SH-SY5Y (cell line): ENCODE results near the gene PLCH1.

Source experiments
- GATA2 ChIP-seq: IDR thresholded peaks from 2 replicates; pipeline ENCODE4 v1.6.1; 2011; ENCODE audit warnings: mild to moderate bottlenecking, low read depth, low read length
- GATA3 ChIP-seq: IDR thresholded peaks from 2 replicates; pipeline ENCODE4 v1.6.1; 2011; ENCODE audit warnings: low read depth, mild to moderate bottlenecking, low read length, moderate library complexity

Gene PLCH1

GRCh38 chr3:155367506-155367905 is 377.4 kb downstream of the PLCH1 start:
- TF ChIP-seq GATA2 (no peak), GATA3 (no peak)

- TF ChIP-seq GATA2 (no peak), GATA3 (no peak)
These were observed 379.6 kb downstream of the PLCH1 start for GRCh38 chr3:155365178-155365783.

GRCh38 chr3:155364492-155364891 is 380.4 kb downstream of the PLCH1 start:
- no peak for TF ChIP-seq GATA3
- TF ChIP-seq GATA2: no peak

- no peak for TF ChIP-seq GATA2
- no peak for TF ChIP-seq GATA3
These were observed 381.2 kb downstream of the PLCH1 start for GRCh38 chr3:155363690-155364070.

- no peak for TF ChIP-seq GATA3
- no peak for TF ChIP-seq GATA2
These were observed 381.8 kb downstream of the PLCH1 start for GRCh38 chr3:155362808-155363689.

- TF ChIP-seq GATA2 (no peak), GATA3 (no peak)
These were observed 384.6 kb downstream of the PLCH1 start for GRCh38 chr3:155360281-155360680.

- TF ChIP-seq GATA3 (no peak), GATA2 (no peak)
These were observed 388.1 kb downstream of the PLCH1 start for GRCh38 chr3:155356594-155357370.

- TF ChIP-seq GATA2 (no peak), GATA3 (no peak)
These were observed 390.2 kb downstream of the PLCH1 start for GRCh38 chr3:155354658-155355057.

- TF ChIP-seq GATA3 (no peak), GATA2 (no peak)
These were observed 391.9 kb downstream of the PLCH1 start for GRCh38 chr3:155352900-155353490.

GRCh38 chr3:155350571-155350970 is 394.3 kb downstream of the PLCH1 start:
- TF ChIP-seq GATA3 (no peak), GATA2 (no peak)

- TF ChIP-seq GATA3 (no peak), GATA2 (no peak)
These were observed 397.0 kb downstream of the PLCH1 start for GRCh38 chr3:155347901-155348300.

GRCh38 chr3:155342344-155342743 is 402.5 kb downstream of the PLCH1 start:
- TF ChIP-seq GATA2: no peak
- no peak for TF ChIP-seq GATA3

GRCh38 chr3:155339052-155339451 is 405.8 kb downstream of the PLCH1 start:
- TF ChIP-seq GATA3: no peak
- no peak for TF ChIP-seq GATA2
